Mesodermal cell (in vitro differentiated cells): ENCODE data around the gene STIM1.

Experiments
- H3K27ac ChIP-seq: 2 replicates; pipeline ENCODE4 v1.7.0; 2013; ENCODE audit warnings: mild to moderate bottlenecking, low read depth, low read length, moderate library complexity; ENCODE audit not compliant: severe bottlenecking
- H3K36me3 ChIP-seq: 2 replicates; pipeline ENCODE4 v1.7.1; 2013; ENCODE audit warnings: mild to moderate bottlenecking, low read length, moderate library complexity; ENCODE audit not compliant: control insufficient read depth, insufficient read depth
- H3K4me1 ChIP-seq: one replicate; pipeline ENCODE4 v1.7.1; 2013; ENCODE audit warnings: mild to moderate bottlenecking, low read length; ENCODE audit not compliant: insufficient read depth, control insufficient read depth, poor library complexity, severe bottlenecking
- H3K4me3 ChIP-seq: 2 replicates; pipeline ENCODE4 v1.7.0; 2013; ENCODE audit warnings: low read length, control low read depth, mild to moderate bottlenecking; ENCODE audit not compliant: insufficient read depth, poor library complexity, severe bottlenecking; ENCODE audit errors: extremely low read depth
- H3K9me3 ChIP-seq: 2 replicates; pipeline ENCODE4 v1.7.1; 2013; ENCODE audit warnings: mild to moderate bottlenecking, low read length, moderate library complexity; ENCODE audit not compliant: control insufficient read depth
- WGBS, 2 experiments: methylation state at CpG; one replicate each; pipeline ENCODE4 v1.1.5; 2013; ENCODE audit warnings: missing lambda C conversion rate in 2 of 2; ENCODE audit not compliant: insufficient coverage in 2 of 2; 5-methylcytosine and 5-hydroxymethylcytosine counted together

STIM1 gene

GRCh38 chr11:3964056-3964455 is 108.6 kb downstream of the STIM1 start:
- WGBS, 2 experiments, result 89 to 100% methylated on average over 1 of the region's 2 CpGs

GRCh38 chr11:3964935-3965604 is 109.6 kb downstream of the STIM1 start:
- no CpG with 5 or more reads among the region's 1 CpG for WGBS, 2 experiments
- Histone ChIP-seq H3K36me3 (no peaks in the 10 kb centered on the region), H3K4me1 (no peaks in the 10 kb centered on the region), H3K27ac (no peak overlapping the region), H3K4me3 (no peak overlapping the region), H3K9me3 (no peaks in the 10 kb centered on the region)

More at GRCh38 chr11:3964056-3964455, 108.6 kb downstream of the STIM1 start:
- Histone ChIP-seq H3K4me1 (no peaks in the 10 kb centered on the region), H3K4me3 (no peak overlapping the region), H3K36me3 (no peaks in the 10 kb centered on the region), H3K9me3 (no peaks in the 10 kb centered on the region), H3K27ac (no peak overlapping the region)

- Histone ChIP-seq H3K9me3 (no peaks in the 10 kb centered on the region), H3K36me3 (no peaks in the 10 kb centered on the region), H3K4me3 (no peak overlapping the region), H3K4me1 (no peaks in the 10 kb centered on the region), H3K27ac (no peak overlapping the region)
Measured at GRCh38 chr11:3967695-3968094, 112.2 kb downstream of the STIM1 start.

- 100% methylated on average over 2 to 3 of the region's 3 CpGs for WGBS, 2 experiments
- H3K4me3 ChIP-seq, result no peak overlapping the region
- no peak overlapping the region for H3K27ac ChIP-seq
- H3K4me1 ChIP-seq, result no peaks in the 10 kb centered on the region
- no peaks in the 10 kb centered on the region for H3K9me3 ChIP-seq
- no peaks in the 10 kb centered on the region for H3K36me3 ChIP-seq
Measured at GRCh38 chr11:3969200-3969599, 113.7 kb downstream of the STIM1 start.

GRCh38 chr11:3969613-3970012 is 114.1 kb downstream of the STIM1 start:
- 92 to 100% methylated on average over 1 of the region's 1 CpG for WGBS, 2 experiments
- Histone ChIP-seq H3K4me1 (no peaks in the 10 kb centered on the region), H3K9me3 (no peaks in the 10 kb centered on the region), H3K4me3 (no peak overlapping the region), H3K27ac (no peak overlapping the region), H3K36me3 (no peaks in the 10 kb centered on the region)

- Histone ChIP-seq H3K4me3 (no peak overlapping the region), H3K4me1 (no peaks in the 10 kb centered on the region), H3K27ac (no peak overlapping the region), H3K36me3 (no peaks in the 10 kb centered on the region), H3K9me3 (no peaks in the 10 kb centered on the region)
- WGBS, 2 experiments, result 92 to 100% methylated on average over 2 of the region's 2 CpGs
Measured at GRCh38 chr11:3970108-3970507, 114.6 kb downstream of the STIM1 start.

- WGBS, 2 experiments, result no CpG with 5 or more reads among the region's 2 CpGs
- Histone ChIP-seq H3K4me3 (no peak overlapping the region), H3K36me3 (no peaks in the 10 kb centered on the region)
Measured at GRCh38 chr11:3971756-3972404, 116.4 kb downstream of the STIM1 start.

GRCh38 chr11:3972431-3972830 is 117.0 kb downstream of the STIM1 start:
- Histone ChIP-seq H3K4me3 (no peak overlapping the region), H3K4me1 (no peaks in the 10 kb centered on the region), H3K27ac (no peak overlapping the region), H3K36me3 (no peaks in the 10 kb centered on the region), H3K9me3 (no peaks in the 10 kb centered on the region)
- WGBS, 2 experiments, result 75 to 80% methylated on average over 1 of the region's 1 CpG

More at GRCh38 chr11:3971756-3972404, 116.4 kb downstream of the STIM1 start:
- Histone ChIP-seq H3K9me3 (no peaks in the 10 kb centered on the region), H3K4me1 (no peaks in the 10 kb centered on the region), H3K27ac (no peak overlapping the region)

- no peaks in the 10 kb centered on the region for H3K4me1 ChIP-seq
- no peak overlapping the region for H3K27ac ChIP-seq
- no peaks in the 10 kb centered on the region for H3K36me3 ChIP-seq
- WGBS, 2 experiments, result 71 to 100% methylated on average over 1 of the region's 1 CpG
- H3K9me3 ChIP-seq, result no peaks in the 10 kb centered on the region
- H3K4me3 ChIP-seq, result no peak overlapping the region
Measured at GRCh38 chr11:3977078-3977477, 121.6 kb downstream of the STIM1 start.

GRCh38 chr11:3981084-3981633 is 125.7 kb downstream of the STIM1 start:
- H3K9me3 ChIP-seq, result no peaks in the 10 kb centered on the region
- no peak overlapping the region for H3K27ac ChIP-seq
- no peaks in the 10 kb centered on the region for H3K36me3 ChIP-seq
- no peaks in the 10 kb centered on the region for H3K4me1 ChIP-seq
- 93% methylated on average over 7 of the region's 9 CpGs for WGBS, 2 experiments
- H3K4me3 ChIP-seq, result no peak overlapping the region

GRCh38 chr11:3982431-3982830 is 127.0 kb downstream of the STIM1 start:
- H3K4me3 ChIP-seq, result no peak overlapping the region
- no peaks in the 10 kb centered on the region for H3K9me3 ChIP-seq
- no peaks in the 10 kb centered on the region for H3K36me3 ChIP-seq
- H3K27ac ChIP-seq, result no peak overlapping the region
- WGBS, 2 experiments, result no CpG with 5 or more reads among the region's 2 CpGs
- H3K4me1 ChIP-seq, result no peaks in the 10 kb centered on the region
